Measurements from ENCODE around the gene CTBP2.

CTBP2 gene

DNA sequence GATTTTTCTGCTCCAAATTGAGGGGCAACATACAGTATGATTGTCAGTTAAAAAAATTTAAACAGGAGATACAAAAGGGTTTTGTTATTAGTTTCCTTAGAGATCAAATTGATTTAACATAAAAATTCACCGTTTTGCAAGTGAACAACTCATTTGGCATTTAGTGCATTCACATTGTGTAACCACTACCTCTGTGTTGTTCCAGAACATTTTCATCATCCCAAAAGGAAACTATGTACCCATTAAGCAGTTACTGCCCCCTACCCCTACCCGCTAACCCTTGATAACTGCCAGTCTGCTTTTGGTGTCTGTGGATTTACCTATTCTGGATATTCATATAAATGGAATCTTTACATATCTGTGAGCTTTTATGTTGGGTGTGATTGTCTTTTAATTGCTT is 215.4 kb downstream of the CTBP2 start:
- H3K4me3 ChIP-seq, result no peak overlapping the region
- no peak overlapping the region for H3K27ac ChIP-seq

DNA sequence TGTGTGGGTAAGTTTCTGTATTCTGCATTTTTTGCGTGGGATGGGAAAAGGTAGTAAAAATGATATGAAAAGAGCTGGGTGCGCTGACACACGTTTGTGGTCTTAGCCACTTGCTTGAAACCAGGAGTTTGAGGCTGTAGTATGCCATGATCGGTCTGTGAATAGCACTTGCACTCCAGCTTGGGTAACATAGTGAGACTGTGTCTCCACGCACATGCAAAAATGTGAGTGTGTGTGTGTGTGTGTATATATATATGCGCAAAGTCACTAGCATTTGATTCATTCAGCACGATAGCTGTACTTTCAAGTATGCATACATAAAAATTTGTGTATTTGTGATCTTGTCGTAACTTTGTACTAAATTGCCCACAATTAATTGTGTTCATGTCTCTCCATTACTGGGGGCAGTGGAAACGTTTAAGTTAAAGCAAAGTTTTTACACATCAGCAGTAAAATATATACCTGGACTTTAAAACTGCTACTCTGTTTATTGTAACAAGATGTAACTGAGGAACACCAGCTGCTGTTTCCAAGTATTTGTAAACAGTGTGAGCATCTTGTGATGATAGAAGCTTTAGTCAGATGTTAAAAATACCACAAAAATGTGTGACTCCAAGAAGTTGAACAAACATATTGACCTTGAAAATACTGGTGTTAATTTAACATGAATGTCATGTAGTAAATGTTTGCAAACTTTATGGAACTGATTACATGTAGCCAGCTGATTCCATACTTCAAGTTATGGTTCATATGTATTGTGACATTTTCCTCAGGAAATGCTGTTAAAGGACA is 216.9 kb downstream of the CTBP2 start:
- peak overlapping the region in 6 of 21 experiments; percentile 9 to 48 (median 29) for H3K27ac ChIP-seq
- no peak overlapping the region for H3K4me3 ChIP-seq

DNA sequence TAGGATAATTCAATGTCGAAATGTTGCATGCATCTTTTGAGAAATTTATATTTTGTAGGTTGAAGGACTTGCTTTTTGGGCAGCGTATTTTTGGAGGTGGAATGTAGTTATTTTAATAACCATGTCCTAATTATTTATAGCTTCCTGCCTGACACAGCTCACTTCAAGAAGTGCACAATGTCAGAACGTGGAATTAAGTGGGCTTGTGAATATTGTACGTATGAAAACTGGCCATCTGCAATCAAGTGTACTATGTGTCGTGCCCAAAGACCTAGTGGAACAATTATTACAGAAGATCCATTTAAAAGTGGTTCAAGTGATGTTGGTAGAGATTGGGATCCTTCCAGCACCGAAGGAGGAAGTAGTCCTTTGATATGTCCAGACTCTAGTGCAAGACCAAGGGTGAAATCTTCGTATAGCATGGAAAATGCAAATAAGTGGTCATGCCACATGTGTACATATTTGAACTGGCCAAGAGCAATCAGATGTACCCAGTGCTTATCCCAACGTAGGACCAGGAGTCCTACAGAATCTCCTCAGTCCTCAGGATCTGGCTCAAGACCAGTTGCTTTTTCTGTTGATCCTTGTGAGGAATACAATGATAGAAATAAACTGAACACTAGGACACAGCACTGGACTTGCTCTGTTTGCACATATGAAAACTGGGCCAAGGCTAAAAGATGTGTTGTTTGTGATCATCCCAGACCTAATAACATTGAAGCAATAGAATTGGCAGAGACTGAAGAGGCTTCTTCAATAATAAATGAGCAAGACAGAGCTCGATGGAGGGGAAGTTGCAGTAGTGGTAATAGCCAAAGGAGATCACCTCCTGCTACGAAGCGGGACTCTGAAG is 217.8 kb downstream of the CTBP2 start:
- H3K4me3 ChIP-seq, result no peak overlapping the region
- peak overlapping the region in 5 of 21 experiments; percentile 5 to 43 (median 11) for H3K27ac ChIP-seq

DNA sequence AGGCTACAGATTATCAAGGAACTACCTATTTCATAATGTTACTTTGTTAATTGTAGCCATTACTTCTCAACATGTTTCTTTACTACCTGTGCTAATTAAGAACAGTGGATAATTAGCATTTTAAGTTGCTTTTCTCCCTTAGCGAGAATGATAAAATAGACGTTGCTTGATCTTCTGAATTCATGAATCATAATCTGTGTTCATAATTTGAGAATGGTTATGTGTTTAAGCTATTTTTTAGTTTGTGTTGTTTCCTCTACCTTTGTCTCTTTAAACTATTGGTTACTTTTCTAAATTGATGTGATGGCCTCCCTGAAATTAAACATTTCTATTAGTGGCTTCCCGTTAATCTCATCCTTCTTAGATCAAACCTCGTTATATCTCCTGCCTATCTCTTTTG is 218.5 kb downstream of the CTBP2 start, which contains the start of gene ZRANB1:
TSS of gene ZRANB1 (plus strand) at position 301 of the 400 bp plus-strand sequence. CDS start 371 bp downstream, outside the sequence.
- Histone ChIP-seq H3K4me3 (no peak within 1 kb of the TSS), H3K27ac (peak within 1 kb of the TSS in 5 of 21 experiments; percentile 5 to 43 (median 11))

DNA sequence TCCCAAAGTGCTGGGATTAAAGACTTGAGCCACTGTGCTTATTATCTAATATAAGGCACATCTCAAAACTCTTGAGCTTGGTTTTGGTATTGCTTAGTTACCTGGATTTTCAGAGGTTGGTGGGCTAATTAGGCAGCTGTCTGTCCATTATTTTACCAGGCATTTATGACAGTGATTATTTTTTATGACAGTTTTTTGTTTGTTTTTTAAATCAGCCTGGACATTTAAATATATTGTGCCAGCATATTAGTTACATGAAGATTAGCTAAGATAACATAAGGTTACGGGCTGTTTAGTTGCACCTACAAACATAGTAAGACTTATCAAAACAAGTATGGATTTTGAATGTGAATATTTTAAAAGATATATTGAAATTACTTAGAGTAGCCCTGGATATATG is 221.1 kb downstream of the CTBP2 start:
- Histone ChIP-seq H3K4me3 (no peak overlapping the region), H3K27ac (no peak overlapping the region)

DNA sequence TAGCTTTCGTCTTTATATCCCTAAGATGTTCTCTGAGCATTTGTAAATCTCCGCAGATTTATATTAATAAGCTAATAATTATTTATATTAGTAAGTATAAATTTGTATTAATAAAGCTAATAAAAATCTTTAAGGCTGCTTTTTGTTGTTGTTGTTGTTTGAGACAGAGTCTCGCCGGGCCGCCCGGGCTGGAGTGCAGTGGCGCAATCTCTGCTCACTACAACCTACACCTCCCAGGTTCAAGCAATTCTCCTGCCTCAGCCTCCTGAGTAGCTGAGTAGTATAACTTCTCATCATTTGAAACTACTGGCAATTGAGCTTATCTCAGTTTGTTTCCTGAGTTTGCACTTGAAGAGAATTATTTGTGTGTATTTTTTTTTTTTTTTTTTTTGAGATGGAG is 223.6 kb downstream of the CTBP2 start:
- no peak overlapping the region for H3K4me3 ChIP-seq
- H3K27ac ChIP-seq, result no peak overlapping the region

DNA sequence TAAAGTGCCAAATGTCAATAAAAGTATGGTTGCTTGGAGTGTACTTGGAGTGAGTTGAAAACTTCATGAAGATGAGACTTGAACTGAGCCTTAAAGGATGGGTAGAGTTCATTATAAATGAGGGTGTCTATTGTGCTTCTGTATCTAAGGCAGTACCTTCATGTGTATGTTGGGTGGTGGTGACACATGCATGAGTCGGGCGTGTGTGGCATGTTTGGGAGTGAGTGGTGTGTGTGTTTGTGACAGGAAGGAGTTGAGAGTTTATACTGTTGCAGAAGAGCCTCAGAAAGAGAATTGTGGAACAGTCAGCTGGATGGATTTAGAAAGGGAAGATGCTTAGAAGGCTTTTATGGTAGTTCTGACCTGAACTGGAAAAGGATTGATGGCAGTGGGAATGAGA is 224.4 kb downstream of the CTBP2 start:
- Histone ChIP-seq H3K27ac (no peak overlapping the region), H3K4me3 (no peak overlapping the region)
